ACC112 (cell line): ENCODE results near the gene AFG1L.
"Not testable (repeated sequence)": the region's sequence is repeated elsewhere in the genome, so short reads cannot be mapped to it uniquely, and the experiment has no call there.

Experiments used
- H2AFZ ChIP-seq: fragments of 200-600 bp; sonication (generic); one replicate; pipeline ENCODE4 v1.6.0; 2017; ENCODE audit warnings: antibody characterized with exemption, low read length; ENCODE audit not compliant: unreplicated experiment
- H3K27ac ChIP-seq: fragments of 200-600 bp; sonication (generic); 2 replicates; pipeline ENCODE4 v1.5.1; 2014; ENCODE audit warnings: low read depth, mild to moderate bottlenecking, antibody characterized with exemption, low read length, moderate library complexity
- H3K27me3 ChIP-seq: fragments of 200-600 bp; sonication (generic); 2 replicates; pipeline ENCODE4 v1.6.1; 2014; ENCODE audit warnings: mild to moderate bottlenecking, antibody characterized with exemption, low read length, moderate library complexity, mixed read lengths; ENCODE audit not compliant: insufficient read depth
- H3K36me3 ChIP-seq: fragments of 200-600 bp; sonication (generic); 2 replicates; pipeline ENCODE4 v1.6.1; 2016; ENCODE audit warnings: mild to moderate bottlenecking, antibody characterized with exemption, low read length, moderate library complexity, mixed read lengths; ENCODE audit not compliant: insufficient read depth
- H3K4me1 ChIP-seq: fragments of 200-600 bp; sonication (generic); one replicate; pipeline ENCODE4 v1.6.1; 2016; ENCODE audit warnings: low read length, mixed read lengths; ENCODE audit not compliant: insufficient read depth, unreplicated experiment, control insufficient read depth
- H3K4me3 ChIP-seq: fragments of 200-600 bp; sonication (generic); 2 replicates; pipeline ENCODE4 v1.5.1; 2014; ENCODE audit warnings: mild to moderate bottlenecking, low read depth, low read length
- H3K79me2 ChIP-seq: fragments of 200-600 bp; sonication (generic); one replicate; pipeline ENCODE4 v1.6.0; 2016; ENCODE audit warnings: low read length; ENCODE audit not compliant: control insufficient read depth, unreplicated experiment, insufficient read depth

Gene AFG1L

DNA sequence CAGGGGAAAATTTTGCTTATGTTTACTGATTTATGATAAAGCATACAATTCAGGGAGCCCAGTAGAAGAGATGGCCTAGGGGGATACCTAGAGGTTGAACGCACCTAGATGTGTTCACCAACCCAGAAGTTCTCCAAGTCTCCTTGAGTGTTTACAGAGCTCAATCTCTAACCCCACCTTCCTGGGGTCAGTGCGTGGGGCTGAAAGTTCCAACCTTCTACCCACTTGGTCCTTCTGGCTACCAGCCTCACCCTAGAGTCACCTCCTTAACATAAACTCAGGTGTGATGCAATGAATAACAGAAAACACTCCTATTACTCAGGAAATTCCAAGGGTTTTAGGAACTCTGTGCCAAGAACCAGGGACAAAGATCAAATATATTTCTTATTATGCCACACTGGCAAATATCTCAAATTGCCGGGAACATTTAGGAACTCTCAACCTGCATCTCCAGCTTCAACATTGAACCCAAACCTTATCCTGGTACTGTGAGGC, 26.4 kb downstream of the AFG1L start:
- Histone ChIP-seq H3K4me1 (peaks cover 5% of the 10 kb centered on the region), H3K27ac (no peak overlapping the region), H3K36me3 (no peaks in the 10 kb centered on the region), H3K79me2 (no peaks in the 10 kb centered on the region), H3K4me3 (no peak overlapping the region), H2AFZ (no peak overlapping the region), H3K27me3 (no peaks in the 10 kb centered on the region)

DNA sequence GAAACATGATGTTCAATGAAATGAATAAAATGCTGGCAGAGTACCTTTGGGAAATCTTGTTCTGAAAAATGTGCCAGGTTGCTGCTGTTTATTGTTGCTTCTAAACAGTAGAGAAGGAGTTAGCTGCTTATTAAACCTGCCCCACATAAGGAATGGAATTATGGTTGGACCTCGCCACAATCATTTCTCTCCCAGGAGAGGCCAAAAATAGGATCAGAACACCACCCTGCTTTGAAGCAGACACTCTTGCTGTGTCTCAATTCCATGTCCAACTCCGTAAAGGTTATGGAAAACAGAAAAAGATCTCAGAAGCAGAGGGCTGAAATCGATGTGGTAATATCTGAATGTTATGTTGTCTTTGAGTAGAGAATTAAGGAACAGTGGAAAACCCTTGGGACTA, 27.9 kb downstream of the AFG1L start:
- Histone ChIP-seq H3K27me3 (no peaks in the 10 kb centered on the region), H3K4me1 (peaks cover 5% of the 10 kb centered on the region), H3K27ac (no peak overlapping the region), H3K4me3 (no peak overlapping the region), H3K79me2 (no peaks in the 10 kb centered on the region), H2AFZ (no peak overlapping the region), H3K36me3 (no peaks in the 10 kb centered on the region)

DNA sequence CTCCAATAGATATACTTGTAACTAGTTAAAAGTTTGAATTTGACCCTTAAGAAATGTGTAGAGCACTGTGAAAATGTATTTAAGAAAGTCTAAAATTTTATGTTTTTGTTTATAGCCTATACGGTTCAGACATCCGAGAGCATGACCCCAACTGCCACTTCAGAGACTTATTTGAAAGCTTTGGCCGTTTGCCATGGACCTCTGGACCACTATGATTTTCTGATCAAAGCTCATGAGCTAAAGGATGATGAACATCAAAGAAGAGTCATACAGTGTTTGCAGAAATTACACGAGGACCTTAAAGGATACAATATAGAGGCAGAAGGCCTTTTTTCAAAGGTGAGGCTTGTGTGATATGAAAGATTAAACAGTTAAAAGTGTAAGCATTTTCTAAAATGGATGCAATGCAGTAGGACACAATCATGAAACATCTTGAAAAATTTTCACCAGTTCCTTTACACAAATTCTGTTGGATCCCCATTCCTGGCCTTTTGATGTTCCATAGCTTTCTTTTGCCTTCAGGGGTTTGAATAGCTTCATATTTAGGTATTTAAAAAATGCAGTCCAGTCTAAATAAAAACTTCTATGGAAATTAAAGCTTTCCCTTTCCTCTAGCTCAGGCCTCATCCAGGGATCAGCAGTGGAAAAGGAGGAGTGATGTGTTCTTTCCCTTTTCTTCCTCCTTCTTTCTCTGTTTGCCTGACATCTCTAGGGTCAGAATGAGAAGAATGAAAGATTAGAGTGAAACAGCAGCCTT, 29.0 kb downstream of the AFG1L start:
- Histone ChIP-seq H3K4me3 (no peak overlapping the region), H3K4me1 (peaks cover 5% of the 10 kb centered on the region), H2AFZ (no peak overlapping the region), H3K79me2 (no peaks in the 10 kb centered on the region), H3K27me3 (no peaks in the 10 kb centered on the region), H3K27ac (no peak overlapping the region), H3K36me3 (no peaks in the 10 kb centered on the region)

DNA sequence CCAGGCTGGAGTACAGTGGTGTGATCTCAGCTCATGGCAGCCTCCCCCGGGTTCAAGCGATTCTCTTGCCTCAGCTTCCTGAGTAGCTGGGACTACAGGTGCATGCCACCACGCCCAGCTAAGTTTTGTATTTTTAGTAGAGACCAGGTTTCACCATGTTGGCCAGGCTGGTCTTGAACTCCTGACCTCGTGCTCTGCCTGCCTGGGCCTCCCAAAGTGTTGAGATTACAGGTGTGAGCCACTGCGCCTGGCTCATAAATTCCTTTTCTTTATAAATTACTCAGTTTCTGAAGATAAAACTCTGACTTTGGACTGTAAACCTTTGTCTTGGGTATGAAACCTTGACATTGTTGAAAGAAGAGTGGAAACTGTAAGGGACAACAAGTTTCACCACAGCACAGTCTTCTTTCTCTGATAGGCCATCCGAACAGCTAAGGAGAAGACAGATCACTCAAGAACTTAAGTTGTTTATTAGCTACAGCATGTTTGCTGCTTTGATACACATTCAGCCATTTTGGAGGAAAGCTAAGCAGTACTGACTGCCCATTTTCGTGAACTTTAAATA, 35.4 kb downstream of the AFG1L start:
- not testable (repeated sequence) for H3K4me3 ChIP-seq, H3K36me3 ChIP-seq, H2AFZ ChIP-seq, H3K27me3 ChIP-seq, H3K4me1 ChIP-seq, H3K79me2 ChIP-seq, H3K27ac ChIP-seq

DNA sequence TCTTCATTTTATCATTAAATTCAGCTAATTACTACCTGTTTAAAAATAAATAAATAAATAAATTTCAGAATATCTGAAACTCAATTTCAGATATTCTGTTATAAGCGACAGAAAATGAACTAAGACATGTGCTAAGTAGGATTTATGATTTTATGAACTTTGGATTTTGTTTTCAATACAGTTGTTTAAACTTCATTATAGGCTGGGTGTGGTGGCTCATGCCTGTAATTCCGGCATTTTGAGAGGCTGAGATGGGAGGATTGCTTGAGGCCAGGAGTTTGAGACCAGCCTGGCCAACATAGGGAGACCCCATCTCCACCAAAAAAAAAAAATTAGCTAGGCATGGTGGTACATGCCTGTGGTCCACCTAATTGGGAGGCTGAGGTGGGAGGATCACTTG, 36.0 kb downstream of the AFG1L start:
- H3K27ac ChIP-seq: no peak overlapping the region
- no peaks in the 10 kb centered on the region for H3K79me2 ChIP-seq
- no peak overlapping the region for H2AFZ ChIP-seq
- H3K4me3 ChIP-seq: no peak overlapping the region
- no peaks in the 10 kb centered on the region for H3K4me1 ChIP-seq
- no peaks in the 10 kb centered on the region for H3K27me3 ChIP-seq
- H3K36me3 ChIP-seq: no peaks in the 10 kb centered on the region

DNA sequence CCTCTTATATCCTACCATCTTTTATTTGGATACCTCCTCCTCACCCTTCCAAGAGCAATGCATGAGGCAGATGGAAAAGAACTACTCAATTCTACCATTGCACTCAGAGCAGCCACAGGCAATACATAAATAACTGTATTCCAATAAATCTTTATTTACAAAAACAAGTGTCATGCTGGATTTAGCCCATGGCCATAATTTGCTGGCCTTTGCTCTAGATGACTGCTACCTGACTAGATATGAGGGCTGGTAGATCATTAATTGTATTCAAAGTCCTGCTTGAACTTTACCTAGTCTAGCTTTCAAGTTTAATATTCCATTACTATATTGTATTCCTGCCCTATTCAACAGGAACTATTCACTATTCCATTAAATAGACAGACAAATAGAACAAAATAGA, 37.1 kb downstream of the AFG1L start:
- H3K4me1 ChIP-seq: no peaks in the 10 kb centered on the region
- H3K36me3 ChIP-seq: no peaks in the 10 kb centered on the region
- no peak overlapping the region for H3K4me3 ChIP-seq
- no peaks in the 10 kb centered on the region for H3K27me3 ChIP-seq
- H2AFZ ChIP-seq: no peak overlapping the region
- H3K79me2 ChIP-seq: no peaks in the 10 kb centered on the region
- no peak overlapping the region for H3K27ac ChIP-seq

DNA sequence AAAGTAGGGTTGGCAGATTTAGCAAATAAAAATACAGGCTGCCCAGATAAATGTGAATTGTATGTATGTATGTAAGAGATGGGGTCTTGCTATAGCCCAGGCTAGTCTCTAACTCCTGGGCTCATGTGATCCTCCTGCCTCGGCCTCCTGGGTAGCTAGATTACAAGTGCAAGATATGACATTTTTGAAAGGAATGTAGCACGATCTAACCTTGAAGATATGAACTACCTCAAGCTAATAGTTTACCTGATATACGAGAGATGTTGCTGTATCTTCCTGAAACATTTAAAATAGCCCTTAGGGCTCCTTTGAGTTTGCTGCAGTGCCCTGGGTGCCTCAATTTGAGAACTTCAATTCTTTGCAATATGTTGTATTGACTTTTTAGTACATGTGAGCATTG, 42.1 kb downstream of the AFG1L start:
- Histone ChIP-seq H3K27me3 (no peaks in the 10 kb centered on the region), H3K27ac (no peak overlapping the region), H3K36me3 (no peaks in the 10 kb centered on the region), H2AFZ (no peak overlapping the region), H3K79me2 (no peaks in the 10 kb centered on the region), H3K4me1 (no peaks in the 10 kb centered on the region), H3K4me3 (no peak overlapping the region)

DNA sequence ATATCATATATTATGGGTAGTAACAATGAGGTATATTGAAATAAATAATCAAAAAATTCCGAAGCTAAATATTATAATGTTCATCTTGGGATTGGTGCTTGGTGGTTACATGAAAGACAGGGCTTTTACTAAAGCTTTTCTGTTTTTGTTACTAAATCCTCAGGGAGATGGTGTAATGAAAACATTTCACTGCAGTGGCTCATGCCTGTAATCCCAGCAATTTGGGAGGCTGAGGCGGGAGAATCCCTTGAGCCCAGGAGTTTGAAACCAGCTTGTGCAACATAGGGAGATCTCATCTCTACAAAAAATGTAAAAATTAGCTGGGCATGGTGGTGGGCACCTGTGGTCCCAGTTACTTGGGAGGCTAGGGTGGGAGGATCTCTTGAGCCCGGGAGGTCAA, 42.9 kb downstream of the AFG1L start:
- no peak overlapping the region for H3K27ac ChIP-seq
- no peaks in the 10 kb centered on the region for H3K4me1 ChIP-seq
- H3K4me3 ChIP-seq: no peak overlapping the region
- no peaks in the 10 kb centered on the region for H3K36me3 ChIP-seq
- H2AFZ ChIP-seq: no peak overlapping the region
- no peaks in the 10 kb centered on the region for H3K79me2 ChIP-seq
- H3K27me3 ChIP-seq: no peaks in the 10 kb centered on the region

DNA sequence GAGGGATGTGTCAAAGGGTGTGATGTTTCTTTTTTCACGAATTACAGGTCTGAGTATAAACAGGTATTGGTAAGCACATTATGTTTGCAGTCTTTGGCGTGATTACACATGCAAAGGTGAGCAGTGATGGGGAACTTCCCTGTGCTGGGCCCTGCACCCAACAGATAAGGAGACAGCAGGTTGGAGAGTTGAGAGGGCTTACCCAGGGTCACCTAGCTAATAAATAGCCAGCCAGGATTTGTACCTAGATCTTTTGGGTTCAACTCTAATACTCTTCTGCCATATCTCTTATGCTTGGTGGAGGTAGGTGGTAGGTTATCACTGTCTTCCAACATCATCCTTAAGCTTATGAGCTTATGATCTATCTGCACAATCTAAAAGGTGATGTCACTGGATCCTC, 46.5 kb downstream of the AFG1L start:
- no peaks in the 10 kb centered on the region for H3K79me2 ChIP-seq
- H3K27me3 ChIP-seq: no peaks in the 10 kb centered on the region
- no peaks in the 10 kb centered on the region for H3K36me3 ChIP-seq
- no peak overlapping the region for H2AFZ ChIP-seq
- H3K4me1 ChIP-seq: no peaks in the 10 kb centered on the region
- H3K27ac ChIP-seq: no peak overlapping the region
- H3K4me3 ChIP-seq: no peak overlapping the region

DNA sequence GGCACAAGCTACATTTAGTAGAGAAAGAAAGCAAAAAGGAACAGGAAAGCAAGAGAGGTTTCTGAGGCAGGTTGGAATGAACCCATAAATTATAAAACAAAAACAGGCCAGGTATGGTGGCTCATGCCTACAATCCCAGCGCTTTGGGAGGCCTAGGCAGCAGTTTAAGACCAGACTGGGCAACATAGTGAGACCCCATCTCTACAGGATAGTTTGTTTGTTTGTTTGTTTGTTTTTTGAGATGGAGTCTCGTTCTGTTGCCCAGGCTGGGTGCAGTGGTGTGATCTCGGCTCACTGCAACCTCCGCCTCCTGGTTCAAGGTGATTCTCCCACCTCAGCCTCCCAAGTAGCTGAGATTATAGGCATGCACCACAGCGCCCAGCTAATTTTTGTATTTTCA, 49.0 kb downstream of the AFG1L start:
- H2AFZ ChIP-seq: no peak overlapping the region
- H3K4me3 ChIP-seq: no peak overlapping the region
- H3K36me3 ChIP-seq: no peaks in the 10 kb centered on the region
- no peaks in the 10 kb centered on the region for H3K27me3 ChIP-seq
- H3K27ac ChIP-seq: no peak overlapping the region
- H3K79me2 ChIP-seq: no peaks in the 10 kb centered on the region
- no peaks in the 10 kb centered on the region for H3K4me1 ChIP-seq

DNA sequence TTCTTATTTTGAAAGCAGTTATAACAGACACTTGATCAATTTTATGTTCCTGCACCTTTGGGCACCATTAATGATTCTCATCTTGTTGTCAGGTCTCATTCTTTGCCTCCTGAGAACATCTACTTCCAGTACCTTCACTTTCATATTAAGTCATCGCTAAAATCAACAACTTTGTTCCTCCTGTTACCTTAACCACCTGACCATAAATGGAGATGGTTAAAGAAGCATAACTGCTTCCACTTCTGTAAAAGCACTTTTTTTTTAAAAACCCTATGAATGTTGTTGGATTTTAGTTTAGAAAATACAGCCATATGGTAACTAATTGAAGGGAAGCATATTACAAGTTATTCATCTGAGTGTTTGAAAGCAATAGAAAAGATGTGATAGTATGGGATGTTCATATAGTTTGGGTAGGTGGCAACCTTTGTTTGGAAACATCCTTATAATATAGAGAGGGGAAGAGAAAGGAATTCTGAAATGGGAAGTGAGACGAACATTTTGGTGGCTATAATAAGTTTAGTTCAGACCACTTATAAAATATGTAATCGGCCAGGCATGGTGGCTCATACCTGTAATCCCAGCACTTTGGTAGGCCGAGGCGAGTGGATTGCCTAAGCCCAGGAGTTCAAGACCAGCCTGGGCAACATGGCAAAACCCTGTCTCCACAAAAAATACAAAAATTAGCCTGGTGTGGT, 53.9 kb downstream of the AFG1L start:
- H3K27ac ChIP-seq: no peak overlapping the region
- H3K79me2 ChIP-seq: no peaks in the 10 kb centered on the region
- H3K4me1 ChIP-seq: peaks cover 1% of the 10 kb centered on the region
- no peaks in the 10 kb centered on the region for H3K27me3 ChIP-seq
- H2AFZ ChIP-seq: no peak overlapping the region
- H3K4me3 ChIP-seq: no peak overlapping the region
- H3K36me3 ChIP-seq: no peaks in the 10 kb centered on the region
